Urinary bladder (tissue), 4 donors: ENCODE results near the gene OXA1L. TPM values are rescaled to one million over a fixed set of nuclear protein-coding genes. Genes with fewer than 3 reads are reported as not detected.
"Not testable (repeated sequence)": the region's sequence is repeated elsewhere in the genome, so short reads cannot be mapped to it uniquely, and the experiment has no call there.

Source experiments
- DNase-seq: peaks from one replicate; pipeline ENCODE4 v3.0.0-alpha.2; 2015; ENCODE audit errors: extremely low spot score
- H3K27ac ChIP-seq: one replicate; pipeline ENCODE4 v1.5.1; 2013; ENCODE audit warnings: low read depth, mild to moderate bottlenecking, moderate library complexity
- H3K36me3 ChIP-seq: one replicate; pipeline ENCODE4 v1.6.1; 2013; ENCODE audit warnings: mild to moderate bottlenecking, moderate library complexity; ENCODE audit not compliant: insufficient read depth
- H3K4me1 ChIP-seq: one replicate; pipeline ENCODE4 v1.6.1; 2013; ENCODE audit warnings: mild to moderate bottlenecking, moderate library complexity; ENCODE audit not compliant: insufficient read depth
- H3K4me3 ChIP-seq: one replicate; pipeline ENCODE4 v1.5.1; 2013; ENCODE audit warnings: low read depth, low read length
- WGBS: extraction: QIAGEN DNeasy Blood & Tissue Kit; methylation state at CpG from one replicate; pipeline ENCODE4 v1.1.7; 2013; 5-methylcytosine and 5-hydroxymethylcytosine counted together
- polyA plus RNA-seq: library from polyadenylated mRNA; stranded (reverse); fragments of 200-250 nt; gene quantifications from one replicate; pipeline ENCODE4 v1.2.3, GENCODE V29; 2013
- total RNA-seq: library from RNA; depleted of rRNA; stranded (reverse); fragments of >200 nt; gene quantifications from one replicate; pipeline ENCODE4 v1.2.3, GENCODE V29; 2014
- donor health status: healthy with polysubstance abuse.
- donor health status: healthy.

The OXA1L gene
- 74.1 TPM for total RNA-seq
- 112 TPM for polyA plus RNA-seq

- peak within 1 kb of the TSS; percentile 90 for H3K4me3 ChIP-seq
- peak; percentile 97 for DNase-seq
Measured at GRCh38 chr14:22766457-22767322, at the start of gene OXA1L. TSS of gene OXA1L (plus strand) at chr14:22766688. CDS start at chr14:22766702, 14 bp downstream.

DNA sequence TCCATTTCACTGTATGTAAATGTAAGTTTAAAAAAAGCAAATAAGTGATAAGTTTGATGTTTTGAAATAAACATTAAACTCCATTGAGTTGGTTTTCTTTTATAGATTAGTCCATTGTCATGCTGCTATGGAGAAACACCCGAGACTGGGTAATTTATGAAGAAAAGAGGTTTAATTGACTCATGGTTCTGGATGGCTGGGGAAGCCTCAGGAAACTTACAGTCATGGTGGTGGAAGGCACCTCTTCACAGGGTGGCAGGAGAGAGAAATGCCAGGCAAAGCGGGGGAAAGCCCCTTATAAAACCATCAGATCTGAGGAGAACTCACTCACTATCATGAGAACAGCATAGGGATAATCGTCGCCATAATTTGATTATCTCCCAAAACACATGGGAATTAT is 48.4 kb upstream of the OXA1L start:
- H3K36me3 ChIP-seq = no peaks in the 10 kb centered on the region
- H3K4me1 ChIP-seq = no peaks in the 10 kb centered on the region
- no peak overlapping the region for H3K4me3 ChIP-seq
- DNase-seq = no peak
- H3K27ac ChIP-seq = no peak overlapping the region
- WGBS = 72% methylated on average over 4 of the region's 4 CpGs

More at GRCh38 chr14:22766457-22767322, at the start of gene OXA1L:
- under 1% methylated on average over 56 of the region's 56 CpGs for WGBS
- Histone ChIP-seq H3K36me3 (peaks cover 4% of the 10 kb centered on the region), H3K27ac (no peak within 1 kb of the TSS), H3K4me1 (no peaks in the 10 kb centered on the region)

DNA sequence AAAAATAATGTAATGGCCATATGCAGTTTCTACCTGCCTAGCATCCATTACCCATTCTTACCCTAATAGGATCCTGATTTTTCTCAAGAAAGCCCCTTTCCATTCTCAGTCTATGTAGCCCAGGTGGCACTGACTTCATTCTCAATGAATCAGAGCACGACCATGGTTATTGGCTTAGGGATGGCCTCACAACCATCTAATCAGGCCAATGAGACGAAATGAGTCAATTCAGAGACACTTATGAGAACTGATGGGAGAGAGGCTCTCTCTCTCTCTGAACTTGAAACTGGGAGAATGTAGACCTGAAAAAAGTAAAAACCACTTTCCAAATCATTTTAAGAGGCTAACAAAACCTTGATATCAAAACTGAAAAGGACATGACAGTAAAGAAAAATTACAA is 45.3 kb upstream of the OXA1L start:
- 71% methylated on average over 2 of the region's 2 CpGs for WGBS
- DNase-seq = no peak
- Histone ChIP-seq H3K4me3 (no peak overlapping the region), H3K36me3 (no peaks in the 10 kb centered on the region), H3K27ac (no peak overlapping the region), H3K4me1 (no peaks in the 10 kb centered on the region)

GRCh38 chr14:22723815-22724214 is 42.7 kb upstream of the OXA1L start:
- no peak overlapping the region for H3K27ac ChIP-seq
- H3K36me3 ChIP-seq = no peaks in the 10 kb centered on the region
- DNase-seq = no peak
- H3K4me3 ChIP-seq = no peak overlapping the region
- no peaks in the 10 kb centered on the region for H3K4me1 ChIP-seq
- WGBS = 70% methylated on average over 1 of the region's 1 CpG

- 56% methylated on average over 8 of the region's 8 CpGs for WGBS
- not testable (repeated sequence) for H3K4me1 ChIP-seq, DNase-seq, H3K36me3 ChIP-seq, H3K4me3 ChIP-seq, H3K27ac ChIP-seq
Measured at GRCh38 chr14:22724847-22725246, 41.6 kb upstream of the OXA1L start.

DNA sequence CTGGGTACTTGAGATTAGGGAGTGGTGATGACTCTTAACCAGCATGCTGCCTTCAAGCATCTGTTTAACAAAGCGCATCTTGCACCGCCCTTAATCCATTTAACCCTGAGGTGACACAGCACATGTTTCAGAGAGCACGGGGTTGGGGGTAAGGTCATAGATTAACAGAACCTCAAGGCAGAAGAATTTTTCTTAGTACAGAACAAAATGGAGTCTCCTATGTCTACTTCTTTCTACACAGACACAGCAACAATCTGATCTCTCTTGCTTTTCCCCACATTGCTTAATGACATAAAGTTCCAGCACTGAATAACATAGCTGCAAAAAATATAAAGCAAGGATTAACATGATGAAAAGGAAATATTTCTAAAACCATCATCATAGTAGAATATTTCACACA is 41.1 kb upstream of the OXA1L start:
- H3K36me3 ChIP-seq, DNase-seq, H3K4me3 ChIP-seq, H3K4me1 ChIP-seq, H3K27ac ChIP-seq: not testable (repeated sequence)
- WGBS = 33% methylated on average over 3 of the region's 3 CpGs

- DNase-seq = no peak
- no peak overlapping the region for H3K4me3 ChIP-seq
- H3K27ac ChIP-seq = no peak overlapping the region
- WGBS = 57% methylated on average over 1 of the region's 1 CpG
- no peaks in the 10 kb centered on the region for H3K36me3 ChIP-seq
- no peaks in the 10 kb centered on the region for H3K4me1 ChIP-seq
Measured at GRCh38 chr14:22726012-22726411, 40.5 kb upstream of the OXA1L start.

DNA sequence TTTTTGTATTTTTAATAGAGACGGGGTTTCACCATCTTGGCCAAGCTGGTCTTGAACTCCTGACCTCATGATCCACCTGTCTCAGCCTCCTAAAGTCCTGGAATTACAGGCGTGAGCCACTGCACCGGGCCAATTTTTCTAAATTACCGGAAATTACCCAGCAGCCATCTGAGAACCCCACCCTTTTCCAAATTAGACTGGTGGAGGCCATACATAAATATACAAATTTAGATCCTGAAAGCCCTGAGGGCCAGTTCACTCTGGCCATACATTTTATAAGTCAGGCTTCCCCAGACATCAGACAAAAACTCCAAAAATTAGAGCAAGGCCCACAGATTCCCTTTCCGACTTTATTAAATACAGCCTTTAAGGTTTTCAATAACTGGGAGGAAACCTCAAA is 34.4 kb upstream of the OXA1L start:
- not testable (repeated sequence) for H3K36me3 ChIP-seq, H3K4me1 ChIP-seq, H3K4me3 ChIP-seq, H3K27ac ChIP-seq, DNase-seq
- WGBS = 88% methylated on average over 5 of the region's 5 CpGs

GRCh38 chr14:22733829-22734228 is 32.7 kb upstream of the OXA1L start:
- Histone ChIP-seq H3K4me1 (no peaks in the 10 kb centered on the region), H3K27ac (no peak overlapping the region), H3K4me3 (no peak overlapping the region), H3K36me3 (no peaks in the 10 kb centered on the region)
- WGBS = 31% methylated on average over 2 of the region's 2 CpGs
- no peak for DNase-seq

DNA sequence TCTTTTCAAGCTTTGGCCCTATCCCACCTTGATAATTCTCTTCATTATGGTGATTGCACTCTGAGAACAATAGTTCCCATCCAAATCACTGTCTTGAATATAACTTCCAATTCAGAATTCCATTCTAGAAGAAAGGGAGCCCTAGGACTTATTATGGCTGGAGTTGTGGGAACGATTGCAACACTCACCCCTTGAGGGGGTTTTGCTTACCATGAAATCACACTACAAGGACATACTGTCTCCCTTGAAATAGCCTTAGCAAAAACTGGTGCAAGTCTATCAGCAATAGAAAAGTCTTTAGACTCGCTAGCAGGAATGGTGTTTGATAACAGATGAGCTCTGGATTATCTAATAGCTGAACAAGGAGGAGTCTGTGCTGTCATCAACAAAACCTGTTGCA is 31.4 kb upstream of the OXA1L start:
- no peak for DNase-seq
- no peak overlapping the region for H3K4me3 ChIP-seq
- H3K36me3 ChIP-seq = no peaks in the 10 kb centered on the region
- no peak overlapping the region for H3K27ac ChIP-seq
- no peaks in the 10 kb centered on the region for H3K4me1 ChIP-seq
- 74% methylated on average over 2 of the region's 2 CpGs for WGBS

- DNase-seq, H3K4me3 ChIP-seq, H3K27ac ChIP-seq, H3K4me1 ChIP-seq, H3K36me3 ChIP-seq: not testable (repeated sequence)
- WGBS = 91% methylated on average over 11 of the region's 14 CpGs
Measured at GRCh38 chr14:22736384-22736783, 30.1 kb upstream of the OXA1L start.

- 97% methylated on average over 1 of the region's 1 CpG for WGBS
- Histone ChIP-seq H3K4me3 (no peak overlapping the region), H3K36me3 (no peaks in the 10 kb centered on the region), H3K27ac (no peak overlapping the region), H3K4me1 (no peaks in the 10 kb centered on the region)
- DNase-seq = no peak
Measured at GRCh38 chr14:22737052-22737451, 29.4 kb upstream of the OXA1L start.

- Histone ChIP-seq H3K36me3 (no peaks in the 10 kb centered on the region), H3K4me1 (no peaks in the 10 kb centered on the region), H3K27ac (no peak overlapping the region), H3K4me3 (no peak overlapping the region)
- no peak for DNase-seq
- 66% methylated on average over 1 of the region's 1 CpG for WGBS
Measured at GRCh38 chr14:22739423-22739822, 27.1 kb upstream of the OXA1L start.

GRCh38 chr14:22740020-22740419 is 26.5 kb upstream of the OXA1L start:
- Histone ChIP-seq H3K27ac (no peak overlapping the region), H3K4me1 (no peaks in the 10 kb centered on the region), H3K4me3 (no peak overlapping the region), H3K36me3 (no peaks in the 10 kb centered on the region)
- no peak for DNase-seq
- 74% methylated on average over 3 of the region's 3 CpGs for WGBS
